ENCODE results near the gene TOPBP1. TPM values are rescaled to one million over a fixed set of nuclear protein-coding genes. Genes with fewer than 3 reads are reported as not detected.
"Not testable (repeated sequence)": the region's sequence is repeated elsewhere in the genome, so short reads cannot be mapped to it uniquely, and the experiment has no call there.

Gene TOPBP1
- total RNA-seq, 2 experiments from 2014 or later: 83.2 to 86.3 TPM

- CTCF ChIA-PET: no interaction called here
Measured at GRCh38 chr3:133675631-133676335, 14.0 kb upstream of the TOPBP1 start.

GRCh38 chr3:133674290-133674919, 12.7 kb upstream of the TOPBP1 start:
- ChIA-PET CTCF (no interaction called here), POLR2A (no interaction called here)

More at GRCh38 chr3:133675631-133676335, 14.0 kb upstream of the TOPBP1 start:
- POLR2A ChIA-PET: no interaction called here

- CTCF ChIA-PET: no interaction called here
- POLR2A ChIA-PET: no interaction called here
Measured at GRCh38 chr3:133673746-133674145, 12.0 kb upstream of the TOPBP1 start.

GRCh38 chr3:133672461-133672860, 10.7 kb upstream of the TOPBP1 start:
- CTCF ChIA-PET: no interaction called here
- POLR2A ChIA-PET: no interaction called here

- CTCF ChIA-PET: no interaction called here
- POLR2A ChIA-PET: no interaction called here
Measured at GRCh38 chr3:133670525-133670995, 8.8 kb upstream of the TOPBP1 start.

GRCh38 chr3:133669949-133670524, 8.3 kb upstream of the TOPBP1 start:
- CTCF ChIA-PET: no interaction called here
- POLR2A ChIA-PET: no interaction called here

GRCh38 chr3:133667118-133667517, 5.4 kb upstream of the TOPBP1 start:
- ChIA-PET POLR2A (no interaction called here), CTCF (interaction anchor here (0.7 kb wide), 1 partner anchor 283 kb away, joined by 3 read pairs; no protein-coding TSS in a partner anchor)

GRCh38 chr3:133665188-133665587, 3.4 kb upstream of the TOPBP1 start:
- CTCF ChIA-PET: interaction anchor here (1.0 kb wide), 2 partner anchors 20 to 262 kb away, joined by 3 read pairs; no protein-coding TSS in a partner anchor
- POLR2A ChIA-PET: not testable (repeated sequence)

- POLR2A ChIA-PET: no interaction called here
Measured at GRCh38 chr3:133663569-133664313, 2.0 kb upstream of the TOPBP1 start.

GRCh38 chr3:133662278-133662651, 524 bp upstream of the TOPBP1 start:
- ChIA-PET POLR2A (interaction anchor here (1.3 kb wide), 1 partner anchor 13 kb away, joined by 7 read pairs; no protein-coding TSS in a partner anchor), CTCF (interaction anchor here (0.7 kb wide), 1 partner anchor 33 kb away, joined by 3 read pairs; no protein-coding TSS in a partner anchor)

More at GRCh38 chr3:133663569-133664313, 2.0 kb upstream of the TOPBP1 start:
- CTCF ChIA-PET: interaction anchor here (0.6 to 0.8 kb wide), 2 partner anchors 37 to 143 kb away, joined by 3 to 4 read pairs; no protein-coding TSS in a partner anchor

GRCh38 chr3:133659806-133660205, 1.9 kb downstream of the TOPBP1 start:
- ChIA-PET POLR2A (no interaction called here), CTCF (interaction anchor here (1.0 kb wide), 1 partner anchor 157 kb away, joined by 4 read pairs; no protein-coding TSS in a partner anchor)

GRCh38 chr3:133655731-133656515, 5.8 kb downstream of the TOPBP1 start:
- ChIA-PET CTCF (no interaction called here), POLR2A (no interaction called here)

- ChIA-PET POLR2A (interaction anchor here (1.8 kb wide), 1 partner anchor 12 kb away, joined by 7 read pairs; the partner anchor contains the start of gene TOPBP1), CTCF (interaction anchor here (0.8 to 1.3 kb wide), 2 partner anchors 43 to 154 kb away, joined by 3 read pairs; no protein-coding TSS in a partner anchor)
Measured at GRCh38 chr3:133649486-133650068, 12.2 kb downstream of the TOPBP1 start.

GRCh38 chr3:133644768-133645167, 17.0 kb downstream of the TOPBP1 start:
- CTCF ChIA-PET: no interaction called here

GRCh38 chr3:133643611-133644010, 18.1 kb downstream of the TOPBP1 start:
- CTCF ChIA-PET: no interaction called here
- POLR2A ChIA-PET: no interaction called here

More at GRCh38 chr3:133644768-133645167, 17.0 kb downstream of the TOPBP1 start:
- POLR2A ChIA-PET: no interaction called here

- ChIA-PET POLR2A (no interaction called here), CTCF (no interaction called here)
Measured at GRCh38 chr3:133641254-133641653, 20.5 kb downstream of the TOPBP1 start.

GRCh38 chr3:133633439-133633838, 28.3 kb downstream of the TOPBP1 start:
- CTCF ChIA-PET: no interaction called here

GRCh38 chr3:133629146-133629545, 32.6 kb downstream of the TOPBP1 start:
- POLR2A ChIA-PET: interaction anchor here (0.6 kb wide), 1 partner anchor 119 kb away, joined by 5 read pairs; no protein-coding TSS in a partner anchor
- CTCF ChIA-PET: interaction anchor here (0.5 to 1.2 kb wide), 2 partner anchors 33 to 1359 kb away, joined by 3 read pairs; no protein-coding TSS in a partner anchor

More at GRCh38 chr3:133633439-133633838, 28.3 kb downstream of the TOPBP1 start:
- POLR2A ChIA-PET: interaction anchor here (0.5 kb wide), 1 partner anchor 30 kb away, joined by 5 read pairs; no protein-coding TSS in a partner anchor

All from activated CD8-positive, alpha-beta memory T cell treated with anti-CD3 and anti-CD28 coated beads for 36 hours (primary cell).